Body of pancreas (tissue), 4 donors: Measurements from ENCODE around the gene RNPEPL1.

Source experiments
- POLR2A ChIP-seq, 3 donors: fragments of 450-650 bp; IDR thresholded peaks; one replicate each; pipeline ENCODE4 v1.6.1; 2016; ENCODE audit warnings: antibody characterized with exemption in 3 of 3, mild to moderate bottlenecking in 2 of 3
- TF ChIP-seq, protein P1 (sequence below), 7 experiments: fragments of 450-650 bp in 4 of 7; fragments of 200-600 bp in 3 of 7; sonication (generic) in 3 of 7; IDR thresholded peaks; one replicate each; pipeline ENCODE4 v1.5.1; 2016 to 2019; ENCODE audit warnings: antibody characterized with exemption in 7 of 7

DNA sequence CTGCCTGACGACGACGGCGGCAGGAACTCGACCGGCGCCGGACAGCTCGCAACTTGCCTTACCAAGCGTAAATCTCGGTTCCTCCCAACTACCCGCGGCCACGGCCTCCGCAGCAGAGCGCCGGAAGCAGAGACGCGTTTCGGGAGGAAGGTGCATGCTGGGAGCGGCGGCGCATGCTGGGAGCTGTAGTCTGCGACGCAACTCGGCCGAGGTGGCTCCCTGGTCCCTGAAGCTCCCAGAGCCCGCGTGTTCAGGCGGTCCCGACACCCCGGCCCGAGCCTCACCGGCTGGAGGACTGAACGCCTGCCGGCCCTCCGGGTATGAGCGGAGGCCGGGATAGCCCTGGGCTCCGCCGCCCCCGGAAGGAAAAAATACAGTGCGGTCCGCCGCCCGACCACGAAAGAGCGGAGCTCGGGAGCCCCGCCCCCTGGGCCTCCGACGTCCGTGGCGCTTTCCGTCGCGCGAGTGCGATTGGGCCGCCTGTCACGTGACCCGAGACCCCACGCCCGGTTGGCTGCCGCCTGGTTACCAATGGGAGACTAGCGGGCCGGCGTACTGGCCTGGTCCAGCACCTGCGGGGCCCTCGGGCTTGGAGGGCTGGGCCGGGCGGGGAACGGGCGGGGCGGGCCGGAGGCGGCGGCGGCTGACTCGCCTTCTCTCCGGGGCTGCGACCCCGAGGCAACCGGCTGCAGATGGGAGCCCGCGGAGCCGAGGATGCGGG, 18.1 kb downstream of the RNPEPL1 start, which contains the start of gene CAPN10:
- TF ChIP-seq, protein P1, sequence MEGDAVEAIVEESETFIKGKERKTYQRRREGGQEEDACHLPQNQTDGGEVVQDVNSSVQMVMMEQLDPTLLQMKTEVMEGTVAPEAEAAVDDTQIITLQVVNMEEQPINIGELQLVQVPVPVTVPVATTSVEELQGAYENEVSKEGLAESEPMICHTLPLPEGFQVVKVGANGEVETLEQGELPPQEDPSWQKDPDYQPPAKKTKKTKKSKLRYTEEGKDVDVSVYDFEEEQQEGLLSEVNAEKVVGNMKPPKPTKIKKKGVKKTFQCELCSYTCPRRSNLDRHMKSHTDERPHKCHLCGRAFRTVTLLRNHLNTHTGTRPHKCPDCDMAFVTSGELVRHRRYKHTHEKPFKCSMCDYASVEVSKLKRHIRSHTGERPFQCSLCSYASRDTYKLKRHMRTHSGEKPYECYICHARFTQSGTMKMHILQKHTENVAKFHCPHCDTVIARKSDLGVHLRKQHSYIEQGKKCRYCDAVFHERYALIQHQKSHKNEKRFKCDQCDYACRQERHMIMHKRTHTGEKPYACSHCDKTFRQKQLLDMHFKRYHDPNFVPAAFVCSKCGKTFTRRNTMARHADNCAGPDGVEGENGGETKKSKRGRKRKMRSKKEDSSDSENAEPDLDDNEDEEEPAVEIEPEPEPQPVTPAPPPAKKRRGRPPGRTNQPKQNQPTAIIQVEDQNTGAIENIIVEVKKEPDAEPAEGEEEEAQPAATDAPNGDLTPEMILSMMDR (IDR thresholded peaks at IDR 0.05), result peak in 1 of 7 experiments; percentile 1
- peak; percentile 33 to 74 (median 74) for TF ChIP-seq POLR2A (IDR thresholded peaks at IDR 0.05)
